H1 (cell line): ENCODE data around the gene TEX101. TPM values are rescaled to one million over a fixed set of nuclear protein-coding genes. Genes with fewer than 3 reads are reported as not detected.

Source experiments
- ATF2 ChIP-seq: IDR thresholded peaks from 2 replicates; pipeline ENCODE4 v1.6.1; 2012; ENCODE audit warnings: low read length, inconsistent platforms
- JUND ChIP-seq: IDR thresholded peaks from 2 replicates; pipeline ENCODE4 v1.6.1; 2011; ENCODE audit warnings: mild to moderate bottlenecking, improper control_type of control experiment, low read length
- POLR2AphosphoS5 ChIP-seq: IDR thresholded peaks from 2 replicates; pipeline ENCODE4 v1.6.1; 2011; ENCODE audit warnings: low read depth, low read length
- SIRT6 ChIP-seq: IDR thresholded peaks from one replicate; pipeline ENCODE4 v1.7.1; 2012; ENCODE audit warnings: low read length, inconsistent platforms
- YY1 ChIP-seq: IDR thresholded peaks from 2 replicates; pipeline ENCODE4 v1.6.1; 2011; ENCODE audit warnings: low read depth, mild to moderate bottlenecking, low read length
- polyA plus RNA-seq, 7 experiments: library from polyadenylated mRNA; depleted of rRNA in 3 of 7; stranded (reverse) in 5 of 7; unstranded in 2 of 7; fragments of >200 nt in 5 of 7; fragments of 200-250 nt in 2 of 7; gene quantifications; 1 replicate in 5 of 7; 2 replicates in 1 of 7; 4 replicates in 1 of 7; pipeline versions ENCODE4 v1.2.1 to v1.2.3, GENCODE V29; 2011 to 2013; ENCODE audit warnings: missing spikeins in 2 of 7, mixed read lengths in 2 of 7
- total RNA-seq: library from RNA; stranded (reverse); fragmentation: NEBNext Ultra II Directional; extraction: Animal tissue kit (Norgen Biotek cat#: 25700); gene quantifications from 2 replicates; pipeline ENCODE4 v1.2.1, GENCODE V29; 2021

Gene TEX101
- total and polyA plus RNA-seq, 2 of the 8 experiments (the other 6 are each of a cell fraction or from before 2014, with no cell fraction given): 0.12 TPM; not detected in 1

- TF ChIP-seq YY1 (no peak), SIRT6 (no peak), ATF2 (no peak), JUND (no peak), POLR2AphosphoS5 (no peak)
Measured at GRCh38 chr19:43455321-43456113, 40.8 kb downstream of the TEX101 start (continued).
